HL-60 (cell line): Measurements from ENCODE around the gene PTPRN2.

Experiments
- DNase-seq, 2 experiments: peaks; one replicate each; pipeline ENCODE4 v3.0.0-alpha.2; 2010 to 2020; ENCODE audit warnings: low read depth in 1 of 2, low spot score in 1 of 2
- H3K27ac ChIP-seq: fragments of 250-450 bp; sonication (Bioruptor Pico); replicated peaks from 2 replicates; pipeline ENCODE4 v1.5.1; 2020; ENCODE audit warnings: mild to moderate bottlenecking, moderate library complexity
- H3K27me3 ChIP-seq: fragments of 250-450 bp; sonication (Bioruptor Pico); 2 replicates; pipeline ENCODE4 v1.5.1; 2021; ENCODE audit warnings: mild to moderate bottlenecking, moderate library complexity; ENCODE audit not compliant: insufficient read depth, poor library complexity, severe bottlenecking
- H3K4me3 ChIP-seq: replicated peaks from 2 replicates; pipeline ENCODE4 v1.5.1; 2011; ENCODE audit warnings: mild to moderate bottlenecking, control low read depth, low read length; ENCODE audit not compliant: insufficient read depth
- GABPA ChIP-seq: IDR thresholded peaks from 2 replicates; pipeline ENCODE4 v1.6.1; 2012; ENCODE audit warnings: low read depth
- POLR2AphosphoS5 ChIP-seq: IDR thresholded peaks from 2 replicates; pipeline ENCODE4 v1.6.1; 2012; ENCODE audit warnings: low read depth
- SPI1 ChIP-seq: IDR thresholded peaks from 2 replicates; pipeline ENCODE4 v1.6.1; 2012; ENCODE audit warnings: low read depth, mild to moderate bottlenecking, borderline replicate concordance
- TF ChIP-seq, protein P1 (sequence below): IDR thresholded peaks from 2 replicates; pipeline ENCODE4 v1.6.1; 2012; ENCODE audit warnings: low read depth; ENCODE audit not compliant: insufficient replicate concordance
- TF ChIP-seq, protein P2 (sequence below): IDR thresholded peaks from one replicate; pipeline ENCODE4 v1.5.1; 2011; ENCODE audit warnings: low read length, control low read depth, inconsistent platforms; ENCODE audit not compliant: insufficient read depth

PTPRN2 gene

DNA sequence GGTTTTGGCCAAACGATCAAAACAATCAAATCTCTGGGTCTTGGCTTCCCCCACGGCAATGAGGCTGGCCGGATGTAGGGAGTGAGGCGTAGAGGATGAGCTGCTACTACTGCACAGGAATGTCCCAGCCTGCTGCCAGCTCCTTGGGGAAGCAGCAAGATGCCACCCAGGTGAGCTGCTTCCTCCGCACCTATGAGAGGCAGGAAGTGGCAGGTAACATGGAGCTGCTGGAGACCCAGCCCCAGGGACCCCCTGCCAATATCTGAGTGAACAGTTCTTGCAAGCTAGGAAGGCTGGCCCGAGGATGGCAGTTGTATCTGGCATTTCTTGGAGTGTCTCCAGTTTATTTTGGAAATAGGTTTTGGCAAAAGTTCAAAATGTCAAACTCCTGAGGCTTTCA lies 837.3 kb downstream of the PTPRN2 start:
- H3K4me3 ChIP-seq = no peak overlapping the region
- no peak for DNase-seq
- H3K27me3 ChIP-seq = no peaks in the 10 kb centered on the region
- TF ChIP-seq, protein P1, sequence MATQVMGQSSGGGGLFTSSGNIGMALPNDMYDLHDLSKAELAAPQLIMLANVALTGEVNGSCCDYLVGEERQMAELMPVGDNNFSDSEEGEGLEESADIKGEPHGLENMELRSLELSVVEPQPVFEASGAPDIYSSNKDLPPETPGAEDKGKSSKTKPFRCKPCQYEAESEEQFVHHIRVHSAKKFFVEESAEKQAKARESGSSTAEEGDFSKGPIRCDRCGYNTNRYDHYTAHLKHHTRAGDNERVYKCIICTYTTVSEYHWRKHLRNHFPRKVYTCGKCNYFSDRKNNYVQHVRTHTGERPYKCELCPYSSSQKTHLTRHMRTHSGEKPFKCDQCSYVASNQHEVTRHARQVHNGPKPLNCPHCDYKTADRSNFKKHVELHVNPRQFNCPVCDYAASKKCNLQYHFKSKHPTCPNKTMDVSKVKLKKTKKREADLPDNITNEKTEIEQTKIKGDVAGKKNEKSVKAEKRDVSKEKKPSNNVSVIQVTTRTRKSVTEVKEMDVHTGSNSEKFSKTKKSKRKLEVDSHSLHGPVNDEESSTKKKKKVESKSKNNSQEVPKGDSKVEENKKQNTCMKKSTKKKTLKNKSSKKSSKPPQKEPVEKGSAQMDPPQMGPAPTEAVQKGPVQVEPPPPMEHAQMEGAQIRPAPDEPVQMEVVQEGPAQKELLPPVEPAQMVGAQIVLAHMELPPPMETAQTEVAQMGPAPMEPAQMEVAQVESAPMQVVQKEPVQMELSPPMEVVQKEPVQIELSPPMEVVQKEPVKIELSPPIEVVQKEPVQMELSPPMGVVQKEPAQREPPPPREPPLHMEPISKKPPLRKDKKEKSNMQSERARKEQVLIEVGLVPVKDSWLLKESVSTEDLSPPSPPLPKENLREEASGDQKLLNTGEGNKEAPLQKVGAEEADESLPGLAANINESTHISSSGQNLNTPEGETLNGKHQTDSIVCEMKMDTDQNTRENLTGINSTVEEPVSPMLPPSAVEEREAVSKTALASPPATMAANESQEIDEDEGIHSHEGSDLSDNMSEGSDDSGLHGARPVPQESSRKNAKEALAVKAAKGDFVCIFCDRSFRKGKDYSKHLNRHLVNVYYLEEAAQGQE = no peak
- TF ChIP-seq POLR2AphosphoS5 = no peak
- no peak for TF ChIP-seq GABPA
- TF ChIP-seq, protein P2, sequence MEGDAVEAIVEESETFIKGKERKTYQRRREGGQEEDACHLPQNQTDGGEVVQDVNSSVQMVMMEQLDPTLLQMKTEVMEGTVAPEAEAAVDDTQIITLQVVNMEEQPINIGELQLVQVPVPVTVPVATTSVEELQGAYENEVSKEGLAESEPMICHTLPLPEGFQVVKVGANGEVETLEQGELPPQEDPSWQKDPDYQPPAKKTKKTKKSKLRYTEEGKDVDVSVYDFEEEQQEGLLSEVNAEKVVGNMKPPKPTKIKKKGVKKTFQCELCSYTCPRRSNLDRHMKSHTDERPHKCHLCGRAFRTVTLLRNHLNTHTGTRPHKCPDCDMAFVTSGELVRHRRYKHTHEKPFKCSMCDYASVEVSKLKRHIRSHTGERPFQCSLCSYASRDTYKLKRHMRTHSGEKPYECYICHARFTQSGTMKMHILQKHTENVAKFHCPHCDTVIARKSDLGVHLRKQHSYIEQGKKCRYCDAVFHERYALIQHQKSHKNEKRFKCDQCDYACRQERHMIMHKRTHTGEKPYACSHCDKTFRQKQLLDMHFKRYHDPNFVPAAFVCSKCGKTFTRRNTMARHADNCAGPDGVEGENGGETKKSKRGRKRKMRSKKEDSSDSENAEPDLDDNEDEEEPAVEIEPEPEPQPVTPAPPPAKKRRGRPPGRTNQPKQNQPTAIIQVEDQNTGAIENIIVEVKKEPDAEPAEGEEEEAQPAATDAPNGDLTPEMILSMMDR = no peak
- no peak for TF ChIP-seq SPI1
- no peak overlapping the region for H3K27ac ChIP-seq

DNA sequence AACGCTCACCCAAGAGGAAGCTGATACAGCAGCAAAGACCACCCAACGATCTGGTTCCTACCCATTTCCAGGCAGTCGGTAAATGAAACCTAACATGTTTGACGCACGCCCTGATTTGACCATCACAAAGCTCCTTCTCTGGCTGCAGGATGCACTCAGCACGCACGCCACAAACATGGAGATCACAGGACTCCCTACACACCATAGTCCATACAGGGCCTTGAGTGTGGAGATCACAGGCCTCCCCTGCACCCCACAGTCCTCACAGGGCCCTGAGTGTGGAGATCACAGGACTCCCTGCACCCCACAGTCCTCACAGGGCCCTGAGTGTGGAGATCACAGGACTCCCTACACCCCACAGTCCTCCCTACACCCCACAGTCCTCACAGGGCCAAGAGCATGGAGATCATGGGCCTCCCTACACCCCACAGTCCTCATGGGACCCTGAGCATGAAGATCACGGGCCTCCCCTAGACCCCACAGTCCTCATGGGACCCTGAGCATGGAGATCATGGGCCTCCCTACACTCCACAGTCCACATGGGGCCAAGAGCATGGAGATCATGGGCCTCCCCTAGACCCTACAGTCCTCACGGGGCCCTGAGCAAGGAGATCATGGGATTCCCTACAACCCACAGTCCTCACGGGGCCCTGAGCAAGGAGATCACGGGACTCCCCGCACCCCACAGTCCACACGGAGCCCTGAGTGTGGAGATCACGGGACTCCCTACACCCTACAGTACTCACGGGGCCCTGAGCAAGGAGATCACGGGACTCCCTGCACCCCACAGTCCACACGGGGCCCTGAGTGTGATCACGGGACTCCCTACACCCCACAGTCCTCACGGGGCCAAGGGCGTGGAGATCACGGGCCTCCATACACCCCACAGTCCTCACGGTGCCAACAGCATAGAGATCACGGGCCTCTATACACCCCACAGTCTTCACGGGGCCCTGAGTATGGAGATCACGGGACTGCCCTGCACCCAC lies 841.6 kb downstream of the PTPRN2 start:
- no peak for DNase-seq
- Histone ChIP-seq H3K27me3 (no peaks in the 10 kb centered on the region), H3K27ac (no peak overlapping the region), H3K4me3 (no peak overlapping the region)
- TF ChIP-seq, protein P1 = no peak
- TF ChIP-seq, protein P2 = no peak
- no peak for TF ChIP-seq GABPA
- no peak for TF ChIP-seq POLR2AphosphoS5
- no peak for TF ChIP-seq SPI1

GRCh38 chr7:157744786-157745601 lies 842.6 kb downstream of the PTPRN2 start:
- TF ChIP-seq, protein P2 = no peak
- TF ChIP-seq POLR2AphosphoS5 = no peak
- no peak for TF ChIP-seq SPI1
- TF ChIP-seq, protein P1 = no peak
- no peak for TF ChIP-seq GABPA
- no peaks in the 10 kb centered on the region for H3K27me3 ChIP-seq
- DNase-seq = no peak
- no peak overlapping the region for H3K27ac ChIP-seq
- no peak overlapping the region for H3K4me3 ChIP-seq
